Ascending aorta (tissue), 2 donors: ENCODE results near the gene DPH1. TPM values are rescaled to one million over a fixed set of nuclear protein-coding genes. Genes with fewer than 3 reads are reported as not detected.
"Not testable (repeated sequence)": the region's sequence is repeated elsewhere in the genome, so short reads cannot be mapped to it uniquely, and the experiment has no call there.

Experiments
- DNase-seq, 2 donors: peaks; one replicate each; pipeline ENCODE4 v3.0.0-alpha.2; 2019; ENCODE audit warnings: low spot score in 2 of 2
- H3K27ac ChIP-seq, 2 donors: fragments of 200-600 bp; sonication (generic); one replicate each; pipeline ENCODE4 v1.5.1; 2016 to 2017; ENCODE audit warnings: mild to moderate bottlenecking in 1 of 2
- H3K27me3 ChIP-seq: fragments of 200-600 bp; sonication (generic); one replicate; pipeline ENCODE4 v1.5.1; 2017
- H3K36me3 ChIP-seq, 2 donors: fragments of 200-600 bp; sonication (generic); one replicate each; pipeline ENCODE4 v1.5.1; 2016
- H3K4me1 ChIP-seq, 2 donors: fragments of 200-600 bp; sonication (generic); one replicate each; pipeline ENCODE4 v1.5.1; 2016 to 2017; ENCODE audit warnings: mild to moderate bottlenecking in 1 of 2
- H3K4me3 ChIP-seq, 2 donors: fragments of 200-600 bp; sonication (generic); one replicate each; pipeline ENCODE4 v1.5.1; 2016 to 2017; ENCODE audit warnings: mild to moderate bottlenecking in 1 of 2
- H3K9me3 ChIP-seq, 2 donors: fragments of 200-600 bp; sonication (generic); one replicate each; pipeline ENCODE4 v1.5.1; 2016
- CTCF ChIP-seq, 3 experiments: fragments of 200-600 bp in 2 of 3; fragments of 450-650 bp in 1 of 3; sonication (generic) in 2 of 3; IDR thresholded peaks; one replicate each; pipeline ENCODE4 v1.5.1; 2016 to 2019; ENCODE audit warnings: antibody characterized with exemption in 3 of 3, mild to moderate bottlenecking in 1 of 3, moderate library complexity in 1 of 3
- intact Hi-C: fragments of 100-400 bp; cut with DNase I; formaldehyde crosslinking; loops from one replicate; pipeline ENCODE4 v1.15.1; 2023
- total RNA-seq: library from RNA; depleted of rRNA; stranded (reverse); fragments of >200 nt; gene quantifications from one replicate; pipeline ENCODE4 v1.1.0, GENCODE V29; 2016

DPH1 gene
- total RNA-seq, 1 donor from 2014 or later = 125 TPM

GRCh38 chr17:2011411-2012371, 18.3 kb upstream of the DPH1 start:
- Histone ChIP-seq H3K4me1 (peaks cover 4 to 34% of the 10 kb centered on the region in 2 donors), H3K4me3 (peak overlapping the region in 1 of 2 donors; percentile 6), H3K27ac (peak overlapping the region; percentile 70 to 80), H3K9me3 (no peaks in the 10 kb centered on the region), H3K36me3 (no peaks in the 10 kb centered on the region), H3K27me3 (no peaks in the 10 kb centered on the region)
- no peak for TF ChIP-seq CTCF (IDR thresholded peaks at IDR 0.05)
- intact Hi-C loops = loop anchor here (2.0 kb wide), 1 partner anchor 13 kb away; no protein-coding TSS in a partner anchor
- DNase-seq = peak in 1 of 2 donors; percentile 75

- Histone ChIP-seq H3K36me3 (no peaks in the 10 kb centered on the region), H3K27me3 (no peaks in the 10 kb centered on the region), H3K4me3 (peak overlapping the region in 1 of 2 donors; percentile 6), H3K9me3 (no peaks in the 10 kb centered on the region), H3K27ac (peak overlapping the region; percentile 70 to 80), H3K4me1 (peaks cover 4 to 34% of the 10 kb centered on the region in 2 donors)
- TF ChIP-seq CTCF (IDR thresholded peaks at IDR 0.05) = no peak
- intact Hi-C loops = loop anchor here (2.0 kb wide), 1 partner anchor 14 kb away; no protein-coding TSS in a partner anchor
- no peak for DNase-seq
These were observed 17.5 kb upstream of the DPH1 start for GRCh38 chr17:2012499-2012898.

GRCh38 chr17:2013220-2013993, 16.5 kb upstream of the DPH1 start:
- H3K27ac ChIP-seq = peak overlapping the region; percentile 70 to 80

GRCh38 chr17:2013994-2014317, 16.0 kb upstream of the DPH1 start:
- H3K9me3 ChIP-seq = no peaks in the 10 kb centered on the region
- no peak for TF ChIP-seq CTCF (IDR thresholded peaks at IDR 0.05)
- intact Hi-C loops = loop anchor here (2.0 kb wide), 1 partner anchor 15 kb away; no protein-coding TSS in a partner anchor
- H3K27ac ChIP-seq = peak overlapping the region in 1 of 2 donors; percentile 80
- peaks cover 4 to 34% of the 10 kb centered on the region in 2 donors for H3K4me1 ChIP-seq
- H3K4me3 ChIP-seq = no peak overlapping the region
- no peaks in the 10 kb centered on the region for H3K36me3 ChIP-seq
- peak in 1 of 2 donors; percentile 74 for DNase-seq
- H3K27me3 ChIP-seq = no peaks in the 10 kb centered on the region

More at GRCh38 chr17:2013220-2013993, 16.5 kb upstream of the DPH1 start:
- DNase-seq, H3K27me3 ChIP-seq, H3K9me3 ChIP-seq, H3K36me3 ChIP-seq, H3K4me3 ChIP-seq: not testable (repeated sequence)
- intact Hi-C loops = loop anchor here (2.0 kb wide), 1 partner anchor 15 kb away; no protein-coding TSS in a partner anchor
- H3K4me1 ChIP-seq = peaks cover 4 to 34% of the 10 kb centered on the region in 2 donors

GRCh38 chr17:2015314-2015713, 14.6 kb upstream of the DPH1 start:
- no peak for TF ChIP-seq CTCF (IDR thresholded peaks at IDR 0.05)
- no peak overlapping the region for H3K27ac ChIP-seq
- H3K36me3 ChIP-seq = no peaks in the 10 kb centered on the region
- DNase-seq = no peak
- H3K9me3 ChIP-seq = no peaks in the 10 kb centered on the region
- no peaks in the 10 kb centered on the region for H3K27me3 ChIP-seq
- intact Hi-C loops = no loop called here
- H3K4me3 ChIP-seq = no peak overlapping the region
- peaks cover 4 to 34% of the 10 kb centered on the region in 2 donors for H3K4me1 ChIP-seq
